PFSK-1 (cell line): ENCODE measurements around the gene TTC39B.

Experiments used
- FOXP2 ChIP-seq: optimal IDR thresholded peaks from 2 replicates; pipeline ENCODE3; 2011; ENCODE audit warnings: borderline replicate concordance, control low read depth, inconsistent platforms; ENCODE audit not compliant: insufficient read depth; ENCODE audit errors: extremely low read length, extremely low read depth
- POLR2AphosphoS5 ChIP-seq: IDR thresholded peaks from 2 replicates; pipeline ENCODE4 v1.6.1; 2012; ENCODE audit warnings: low read depth, mild to moderate bottlenecking, control low read depth, low read length, moderate library complexity
- REST ChIP-seq, 2 experiments: IDR thresholded peaks; 2 replicates each; pipeline versions ENCODE4 v1.6.1 to v1.8.0; 2011 to 2012; ENCODE audit warnings: low read depth in 2 of 2, low read length in 2 of 2, control low read depth in 1 of 2, inconsistent platforms in 1 of 2, mild to moderate bottlenecking in 1 of 2, moderate library complexity in 1 of 2; ENCODE audit not compliant: insufficient read depth in 1 of 2
- SIN3A ChIP-seq: IDR thresholded peaks from 2 replicates; pipeline ENCODE4 v1.6.1; 2012; ENCODE audit warnings: mild to moderate bottlenecking, low read length, moderate library complexity, borderline replicate concordance; ENCODE audit not compliant: insufficient read depth
- TAF1 ChIP-seq: IDR thresholded peaks from 2 replicates; pipeline ENCODE4 v1.6.1; 2012; ENCODE audit warnings: low read length, control low read depth, borderline replicate concordance; ENCODE audit not compliant: insufficient read depth

- TF ChIP-seq TAF1, result no peak
- TF ChIP-seq POLR2AphosphoS5, result no peak
- no peak for TF ChIP-seq SIN3A
- TF ChIP-seq REST (IDR thresholded peaks at IDR 0.05; ENCODE audit: insufficient read depth in 1 of 2, low read depth in 2 of 2, low read length in 2 of 2), result no peak
- TF ChIP-seq FOXP2, result no peak
Measured at GRCh38 chr9:15239816-15240215, 67.2 kb downstream of the TTC39B start.
